Liver (tissue), 9 donors: ENCODE measurements around the gene PDGFA. TPM values are rescaled to one million over a fixed set of nuclear protein-coding genes. Genes with fewer than 3 reads are reported as not detected.

Source experiments
- DNase-seq: peaks from one replicate; pipeline ENCODE4 v3.0.0-alpha.2; 2017; ENCODE audit warnings: low spot score
- H3K27ac ChIP-seq, 2 donors: one replicate each; pipeline ENCODE4 v1.7.0; 2013; ENCODE audit warnings: inconsistent platforms in 2 of 2, low read length in 2 of 2, control low read depth in 1 of 2, low read depth in 1 of 2, mild to moderate bottlenecking in 1 of 2
- H3K27me3 ChIP-seq, 4 donors: one replicate each; pipeline versions ENCODE4 v1.6.1 to v1.7.0; 2013; ENCODE audit warnings: low read length in 3 of 4, inconsistent platforms in 1 of 4, mild to moderate bottlenecking in 1 of 4, moderate library complexity in 1 of 4; ENCODE audit not compliant: control insufficient read depth in 4 of 4, insufficient read depth in 4 of 4
- H3K36me3 ChIP-seq, 4 donors: one replicate each; pipeline versions ENCODE4 v1.6.1 to v1.7.0; 2013; ENCODE audit warnings: low read length in 3 of 4, mild to moderate bottlenecking in 3 of 4, low read depth in 1 of 4, moderate library complexity in 1 of 4; ENCODE audit not compliant: control insufficient read depth in 4 of 4, insufficient read depth in 3 of 4
- H3K4me1 ChIP-seq, 4 donors: one replicate each; pipeline versions ENCODE4 v1.6.1 to v1.7.0; 2013; ENCODE audit warnings: low read length in 3 of 4, mild to moderate bottlenecking in 3 of 4, moderate library complexity in 1 of 4; ENCODE audit not compliant: control insufficient read depth in 4 of 4, insufficient read depth in 4 of 4
- H3K4me3 ChIP-seq, 3 donors: one replicate each; pipeline versions ENCODE4 v1.6.1 to v1.7.0; 2013; ENCODE audit warnings: low read length in 3 of 3, control low read depth in 1 of 3, low read depth in 1 of 3, mild to moderate bottlenecking in 1 of 3
- H3K9ac ChIP-seq, 2 donors: one replicate each; pipeline ENCODE4 v1.7.0; 2013; ENCODE audit warnings: low read length in 2 of 2, mild to moderate bottlenecking in 2 of 2, moderate library complexity in 2 of 2, control low read depth in 1 of 2, low read depth in 1 of 2
- H3K9me3 ChIP-seq, 4 donors: one replicate each; pipeline versions ENCODE4 v1.6.1 to v1.7.0; 2013; ENCODE audit warnings: low read length in 3 of 4; ENCODE audit not compliant: control insufficient read depth in 4 of 4
- EGR1 ChIP-seq, 2 donors: IDR thresholded peaks; 2 replicates each; pipeline ENCODE4 v1.6.1; 2016 to 2018; ENCODE audit warnings: antibody characterized with exemption in 2 of 2, low read depth in 2 of 2
- GABPA ChIP-seq, 2 donors: IDR thresholded peaks in 1 of 2; conservative IDR thresholded peaks in 1 of 2; 2 replicates each; pipeline ENCODE4 v1.6.1; 2016; ENCODE audit warnings: antibody characterized with exemption in 2 of 2, mild to moderate bottlenecking in 1 of 2, moderate library complexity in 1 of 2
- HNF4A ChIP-seq, 2 donors: conservative IDR thresholded peaks; 2 replicates each; pipeline ENCODE4 v1.6.1; 2016; ENCODE audit warnings: antibody characterized with exemption in 2 of 2, mild to moderate bottlenecking in 2 of 2
- HNF4G ChIP-seq: IDR thresholded peaks from 2 replicates; pipeline ENCODE4 v1.6.1; 2016; ENCODE audit warnings: antibody characterized with exemption
- JUND ChIP-seq, 2 donors: IDR thresholded peaks; 2 replicates each; pipeline ENCODE4 v1.6.1; 2016; ENCODE audit warnings: antibody characterized with exemption in 2 of 2
- NR2F2 ChIP-seq: IDR thresholded peaks from 2 replicates; pipeline ENCODE4 v1.6.1; 2016; ENCODE audit warnings: antibody characterized with exemption
- SP1 ChIP-seq: IDR thresholded peaks from 2 replicates; pipeline ENCODE4 v1.6.1; 2018; ENCODE audit warnings: antibody characterized with exemption, mild to moderate bottlenecking
- YY1 ChIP-seq: IDR thresholded peaks from 2 replicates; pipeline ENCODE4 v1.6.1; 2016; ENCODE audit warnings: antibody characterized with exemption, mild to moderate bottlenecking
- WGBS: extraction: QIAGEN DNeasy Blood & Tissue Kit; methylation state at CpG from one replicate; pipeline ENCODE4 v1.1.7; 2013; 5-methylcytosine and 5-hydroxymethylcytosine counted together
- polyA plus RNA-seq, 2 donors: library from polyadenylated mRNA; stranded (reverse) in 1 of 2; unstranded in 1 of 2; fragments of 200-250 nt in 1 of 2; fragments of >200 nt in 1 of 2; fragmentation: Nextera tagmentation in 1 of 2; extraction: Ambion mirVana in 1 of 2; gene quantifications; one replicate each; pipeline versions ENCODE4 v1.2.1 to v1.2.3, GENCODE V29; 2013 to 2015
- total RNA-seq, 2 donors: library from RNA; depleted of rRNA; stranded (reverse); fragments of >200 nt; gene quantifications; one replicate each; pipeline ENCODE4 v1.2.3, GENCODE V29; 2014
- TF ChIP-seq, protein P1 (sequence below): IDR thresholded peaks from 2 replicates; pipeline ENCODE4 v1.6.1; 2016; ENCODE audit warnings: antibody characterized with exemption
- TF ChIP-seq, protein P2 (sequence below): IDR thresholded peaks from 2 replicates; pipeline ENCODE4 v1.6.1; 2016; ENCODE audit warnings: antibody characterized with exemption, mild to moderate bottlenecking
- TF ChIP-seq, protein P3 (sequence below): fragments of 150-350 bp; IDR thresholded peaks from 2 replicates; pipeline ENCODE4 v1.5.1; 2017; ENCODE audit warnings: improper control_type of control experiment, low read depth, low read length; ENCODE audit not compliant: missing input control
- donor health status: healthy.
- donor health status: healthy.
- donor health status: healthy.
- donor health status: healthy.
- donor health status: healthy.

Gene PDGFA
- total and polyA plus RNA-seq, 4 donors = 1.4 to 5.1 (median 2.0) TPM

DNA sequence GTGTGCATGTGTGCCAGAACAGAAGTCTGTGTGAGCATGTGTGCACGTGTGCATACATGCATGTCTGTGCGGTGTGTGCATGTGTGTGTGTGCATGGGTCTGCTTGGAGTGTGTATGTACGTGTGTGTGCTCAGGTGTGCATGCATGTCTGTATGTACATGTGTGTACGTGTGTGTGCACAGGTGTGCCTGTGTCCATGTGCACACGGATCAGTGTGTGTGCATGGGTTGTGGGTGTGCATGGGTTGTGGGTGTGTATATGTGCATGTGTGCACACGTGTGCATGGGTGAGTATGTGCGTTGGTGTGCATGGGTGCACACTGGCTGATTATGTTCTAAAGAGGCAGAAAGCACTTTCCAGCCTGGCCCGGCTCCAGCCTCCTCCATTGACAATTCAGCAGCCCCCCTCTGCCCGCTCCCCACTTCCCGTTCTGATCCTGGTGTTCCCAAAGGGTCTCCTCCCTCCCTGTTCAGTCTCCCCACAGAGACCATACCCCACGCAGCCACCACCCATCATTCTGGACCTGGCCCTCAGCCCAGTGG lies 44.1 kb upstream of the PDGFA start:
- Histone ChIP-seq H3K4me3 (no peak overlapping the region), H3K27me3 (no peaks in the 10 kb centered on the region), H3K4me1 (no peaks in the 10 kb centered on the region), H3K27ac (no peak overlapping the region), H3K9ac (no peak overlapping the region), H3K36me3 (no peaks in the 10 kb centered on the region), H3K9me3 (no peaks in the 10 kb centered on the region)
- TF ChIP-seq GABPA (IDR thresholded peaks at IDR 0.05 in 1 of 2, conservative IDR thresholded peaks at IDR 0.05 in 1 of 2) (no peak), HNF4A (conservative IDR thresholded peaks at IDR 0.05) (no peak), SP1 (no peak), EGR1 (IDR thresholded peaks at IDR 0.05; ENCODE audit: low read depth in 2 of 2) (no peak), JUND (IDR thresholded peaks at IDR 0.05) (no peak), YY1 (no peak), HNF4G (no peak)
- TF ChIP-seq, protein P1, sequence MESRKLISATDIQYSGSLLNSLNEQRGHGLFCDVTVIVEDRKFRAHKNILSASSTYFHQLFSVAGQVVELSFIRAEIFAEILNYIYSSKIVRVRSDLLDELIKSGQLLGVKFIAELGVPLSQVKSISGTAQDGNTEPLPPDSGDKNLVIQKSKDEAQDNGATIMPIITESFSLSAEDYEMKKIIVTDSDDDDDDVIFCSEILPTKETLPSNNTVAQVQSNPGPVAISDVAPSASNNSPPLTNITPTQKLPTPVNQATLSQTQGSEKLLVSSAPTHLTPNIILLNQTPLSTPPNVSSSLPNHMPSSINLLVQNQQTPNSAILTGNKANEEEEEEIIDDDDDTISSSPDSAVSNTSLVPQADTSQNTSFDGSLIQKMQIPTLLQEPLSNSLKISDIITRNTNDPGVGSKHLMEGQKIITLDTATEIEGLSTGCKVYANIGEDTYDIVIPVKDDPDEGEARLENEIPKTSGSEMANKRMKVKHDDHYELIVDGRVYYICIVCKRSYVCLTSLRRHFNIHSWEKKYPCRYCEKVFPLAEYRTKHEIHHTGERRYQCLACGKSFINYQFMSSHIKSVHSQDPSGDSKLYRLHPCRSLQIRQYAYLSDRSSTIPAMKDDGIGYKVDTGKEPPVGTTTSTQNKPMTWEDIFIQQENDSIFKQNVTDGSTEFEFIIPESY = no peak
- TF ChIP-seq, protein P2, sequence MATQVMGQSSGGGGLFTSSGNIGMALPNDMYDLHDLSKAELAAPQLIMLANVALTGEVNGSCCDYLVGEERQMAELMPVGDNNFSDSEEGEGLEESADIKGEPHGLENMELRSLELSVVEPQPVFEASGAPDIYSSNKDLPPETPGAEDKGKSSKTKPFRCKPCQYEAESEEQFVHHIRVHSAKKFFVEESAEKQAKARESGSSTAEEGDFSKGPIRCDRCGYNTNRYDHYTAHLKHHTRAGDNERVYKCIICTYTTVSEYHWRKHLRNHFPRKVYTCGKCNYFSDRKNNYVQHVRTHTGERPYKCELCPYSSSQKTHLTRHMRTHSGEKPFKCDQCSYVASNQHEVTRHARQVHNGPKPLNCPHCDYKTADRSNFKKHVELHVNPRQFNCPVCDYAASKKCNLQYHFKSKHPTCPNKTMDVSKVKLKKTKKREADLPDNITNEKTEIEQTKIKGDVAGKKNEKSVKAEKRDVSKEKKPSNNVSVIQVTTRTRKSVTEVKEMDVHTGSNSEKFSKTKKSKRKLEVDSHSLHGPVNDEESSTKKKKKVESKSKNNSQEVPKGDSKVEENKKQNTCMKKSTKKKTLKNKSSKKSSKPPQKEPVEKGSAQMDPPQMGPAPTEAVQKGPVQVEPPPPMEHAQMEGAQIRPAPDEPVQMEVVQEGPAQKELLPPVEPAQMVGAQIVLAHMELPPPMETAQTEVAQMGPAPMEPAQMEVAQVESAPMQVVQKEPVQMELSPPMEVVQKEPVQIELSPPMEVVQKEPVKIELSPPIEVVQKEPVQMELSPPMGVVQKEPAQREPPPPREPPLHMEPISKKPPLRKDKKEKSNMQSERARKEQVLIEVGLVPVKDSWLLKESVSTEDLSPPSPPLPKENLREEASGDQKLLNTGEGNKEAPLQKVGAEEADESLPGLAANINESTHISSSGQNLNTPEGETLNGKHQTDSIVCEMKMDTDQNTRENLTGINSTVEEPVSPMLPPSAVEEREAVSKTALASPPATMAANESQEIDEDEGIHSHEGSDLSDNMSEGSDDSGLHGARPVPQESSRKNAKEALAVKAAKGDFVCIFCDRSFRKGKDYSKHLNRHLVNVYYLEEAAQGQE = no peak
- WGBS = 93% methylated on average over 11 of the region's 11 CpGs
- DNase-seq = no peak

DNA sequence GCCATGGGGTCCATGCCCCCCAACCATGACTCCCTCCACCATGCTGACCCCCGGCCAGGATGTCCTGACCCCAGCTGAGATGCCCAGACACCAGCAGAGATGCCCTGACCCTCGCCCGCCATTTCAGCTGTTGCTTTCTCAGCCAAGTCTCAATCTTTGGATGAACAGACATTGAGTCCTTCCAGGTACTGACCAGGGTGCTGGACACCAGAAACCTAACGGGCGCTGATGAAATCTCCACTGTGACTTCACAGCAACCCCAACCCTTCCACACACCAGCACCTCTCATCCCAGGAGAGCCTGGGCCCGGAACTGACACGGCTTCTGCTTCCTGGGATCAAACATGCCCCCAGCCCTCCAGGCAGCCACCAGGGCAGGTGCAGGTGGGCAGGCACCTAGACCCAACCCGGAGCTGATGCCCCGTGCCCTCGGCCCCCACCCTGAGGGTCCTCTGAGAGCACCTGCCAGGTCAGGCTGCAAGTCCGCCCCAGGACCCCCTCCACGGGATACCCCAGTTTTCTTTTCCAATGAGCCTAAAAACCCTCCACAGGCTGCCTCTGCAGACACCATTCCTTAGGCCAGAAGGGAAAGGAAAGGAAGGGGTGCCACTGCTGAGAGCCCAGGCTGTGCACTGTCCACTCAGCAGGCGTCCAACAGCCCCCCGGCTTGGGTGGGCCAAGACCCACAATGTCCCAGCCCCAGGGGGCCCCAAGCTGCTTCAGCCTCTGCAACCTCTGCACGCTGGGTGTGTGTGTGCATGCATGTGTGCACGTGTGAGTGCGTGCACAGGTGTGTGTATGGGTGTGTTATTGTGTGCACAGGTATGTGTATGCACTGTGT lies 43.4 kb upstream of the PDGFA start:
- no peaks in the 10 kb centered on the region for H3K4me1 ChIP-seq
- H3K36me3 ChIP-seq = no peaks in the 10 kb centered on the region
- no peak for DNase-seq
- H3K9ac ChIP-seq = no peak overlapping the region
- 96% methylated on average over 17 of the region's 17 CpGs for WGBS
- H3K27me3 ChIP-seq = no peaks in the 10 kb centered on the region
- H3K9me3 ChIP-seq = no peaks in the 10 kb centered on the region
- no peak overlapping the region for H3K4me3 ChIP-seq
- H3K27ac ChIP-seq = no peak overlapping the region
- no peak for TF ChIP-seq NR2F2
- TF ChIP-seq, protein P3, sequence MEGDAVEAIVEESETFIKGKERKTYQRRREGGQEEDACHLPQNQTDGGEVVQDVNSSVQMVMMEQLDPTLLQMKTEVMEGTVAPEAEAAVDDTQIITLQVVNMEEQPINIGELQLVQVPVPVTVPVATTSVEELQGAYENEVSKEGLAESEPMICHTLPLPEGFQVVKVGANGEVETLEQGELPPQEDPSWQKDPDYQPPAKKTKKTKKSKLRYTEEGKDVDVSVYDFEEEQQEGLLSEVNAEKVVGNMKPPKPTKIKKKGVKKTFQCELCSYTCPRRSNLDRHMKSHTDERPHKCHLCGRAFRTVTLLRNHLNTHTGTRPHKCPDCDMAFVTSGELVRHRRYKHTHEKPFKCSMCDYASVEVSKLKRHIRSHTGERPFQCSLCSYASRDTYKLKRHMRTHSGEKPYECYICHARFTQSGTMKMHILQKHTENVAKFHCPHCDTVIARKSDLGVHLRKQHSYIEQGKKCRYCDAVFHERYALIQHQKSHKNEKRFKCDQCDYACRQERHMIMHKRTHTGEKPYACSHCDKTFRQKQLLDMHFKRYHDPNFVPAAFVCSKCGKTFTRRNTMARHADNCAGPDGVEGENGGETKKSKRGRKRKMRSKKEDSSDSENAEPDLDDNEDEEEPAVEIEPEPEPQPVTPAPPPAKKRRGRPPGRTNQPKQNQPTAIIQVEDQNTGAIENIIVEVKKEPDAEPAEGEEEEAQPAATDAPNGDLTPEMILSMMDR = no peak
